Measurements from ENCODE around the gene PSENEN.

- TF ChIP-seq CTCF (IDR thresholded peaks at IDR 0.05) (no peak), POLR2A (IDR thresholded peaks at IDR 0.05) (no peak)
Observed at GRCh38 chr19:35746087-35746462, 624 bp downstream of the PSENEN start.
